Loucy (cell line): ENCODE measurements around the gene GDF11.

ENCODE experiments used
- H2AFZ ChIP-seq: fragments of 200-600 bp; sonication (generic); 2 replicates; pipeline ENCODE4 v1.6.0; 2016; ENCODE audit warnings: antibody characterized with exemption, mild to moderate bottlenecking, low read length, moderate library complexity
- H3F3A ChIP-seq: fragments of 200-600 bp; 2 replicates; pipeline ENCODE4 v1.6.0; 2016; ENCODE audit warnings: antibody characterized with exemption, low read depth, mild to moderate bottlenecking
- H3K27me3 ChIP-seq: fragments of 200-600 bp; sonication (generic); 2 replicates; pipeline ENCODE4 v1.6.1; 2014; ENCODE audit warnings: low read length, mild to moderate bottlenecking; ENCODE audit not compliant: insufficient read depth, poor library complexity, severe bottlenecking
- H3K36me3 ChIP-seq: fragments of 200-600 bp; sonication (generic); 2 replicates; pipeline ENCODE4 v1.6.1; 2016; ENCODE audit warnings: low read length; ENCODE audit not compliant: insufficient read depth
- H3K4me1 ChIP-seq: fragments of 200-600 bp; sonication (generic); 2 replicates; pipeline ENCODE4 v1.5.1; 2014; ENCODE audit warnings: low read length, mild to moderate bottlenecking; ENCODE audit not compliant: insufficient read depth, poor library complexity, severe bottlenecking
- H3K4me2 ChIP-seq: fragments of 200-600 bp; sonication (generic); 2 replicates; pipeline ENCODE4 v1.6.0; 2014; ENCODE audit warnings: antibody characterized with exemption, low read length, low read depth, mild to moderate bottlenecking; ENCODE audit not compliant: poor library complexity, severe bottlenecking
- H3K4me3 ChIP-seq: fragments of 200-600 bp; sonication (generic); 2 replicates; pipeline ENCODE4 v1.5.1; 2014; ENCODE audit warnings: low read length, mild to moderate bottlenecking, mixed read lengths; ENCODE audit not compliant: poor library complexity, severe bottlenecking
- H3K79me2 ChIP-seq: fragments of 200-600 bp; sonication (generic); 2 replicates; pipeline ENCODE4 v1.6.1; 2014; ENCODE audit warnings: low read length; ENCODE audit not compliant: insufficient read depth
- H3K9ac ChIP-seq: fragments of 200-600 bp; sonication (generic); 2 replicates; pipeline ENCODE4 v1.6.0; 2014; ENCODE audit warnings: mild to moderate bottlenecking, low read depth, low read length, moderate library complexity; ENCODE audit not compliant: poor library complexity, severe bottlenecking
- H3K9me2 ChIP-seq: fragments of 200-600 bp; sonication (generic); replicated peaks from 2 replicates; pipeline ENCODE4 v1.6.1; 2016; ENCODE audit warnings: low read depth, low read length, mixed read lengths
- H3K9me3 ChIP-seq: fragments of 200-600 bp; sonication (generic); 2 replicates; pipeline ENCODE4 v1.6.1; 2014; ENCODE audit warnings: mild to moderate bottlenecking, antibody characterized with exemption, low read length, low read depth; ENCODE audit not compliant: insufficient read depth
- H4K20me1 ChIP-seq: fragments of 200-600 bp; sonication (generic); 2 replicates; pipeline ENCODE4 v1.6.0; 2014; ENCODE audit warnings: antibody characterized with exemption, low read length, mild to moderate bottlenecking; ENCODE audit not compliant: insufficient read depth, poor library complexity, severe bottlenecking
- CTCF ChIP-seq: fragments of 200-600 bp; sonication (generic); conservative IDR thresholded peaks from 2 replicates; pipeline ENCODE4 v1.5.1; 2014; ENCODE audit warnings: mild to moderate bottlenecking, antibody characterized with exemption, low read length
- EZH2phosphoT487 ChIP-seq: fragments of 200-600 bp; IDR thresholded peaks from 2 replicates; pipeline ENCODE4 v1.6.1; 2018; ENCODE audit warnings: antibody characterized with exemption, mild to moderate bottlenecking, moderate library complexity, borderline replicate concordance

The GDF11 gene

DNA sequence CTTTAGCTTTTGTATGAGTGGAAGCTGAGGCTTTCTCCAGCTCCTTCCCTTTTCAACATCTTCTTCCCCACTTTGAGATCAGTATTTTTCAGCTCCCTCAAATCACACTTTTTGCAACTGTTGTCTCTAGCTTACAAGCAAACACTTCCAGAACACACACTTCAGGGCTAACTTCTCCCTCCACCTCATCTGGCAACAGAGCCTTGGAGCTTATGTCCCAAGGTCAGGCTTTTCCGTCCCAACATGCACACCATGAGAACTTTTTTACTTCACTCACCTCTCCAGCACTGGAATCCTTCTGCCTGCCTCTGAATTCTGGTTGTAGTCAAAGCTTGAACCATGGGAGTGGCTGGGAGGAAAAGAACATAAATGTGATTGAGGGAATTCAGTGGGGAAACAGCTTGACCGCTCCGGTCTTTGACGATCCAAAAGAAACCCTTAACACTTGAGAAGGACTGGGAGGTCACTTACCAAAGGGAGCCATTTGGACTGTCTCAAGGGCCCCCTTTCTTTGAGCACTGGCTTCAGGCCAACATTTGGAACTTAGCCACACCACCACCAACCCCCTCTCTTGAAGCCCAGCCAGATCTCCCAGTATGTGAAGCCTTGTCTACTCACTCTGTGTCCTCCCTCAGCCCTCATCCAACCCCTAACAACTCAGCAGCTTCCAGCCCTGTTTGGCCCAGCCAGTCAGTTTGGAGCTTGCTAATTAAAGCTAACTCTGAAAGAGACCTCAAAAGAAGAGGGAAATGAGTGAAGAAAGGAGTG lies 31.0 kb upstream of the GDF11 start:
- Histone ChIP-seq H3K36me3 (no peaks in the 10 kb centered on the region), H3K4me1 (peaks cover 25% of the 10 kb centered on the region), H3K4me3 (no peak overlapping the region), H3K9ac (no peak overlapping the region), H4K20me1 (no peaks in the 10 kb centered on the region), H3F3A (no peaks in the 10 kb centered on the region), H3K9me2 (no peaks in the 10 kb centered on the region), H3K27me3 (no peaks in the 10 kb centered on the region), H2AFZ (no peak overlapping the region), H3K79me2 (peaks cover 5% of the 10 kb centered on the region; the same call in 1 of the 2 replicates), H3K4me2 (no peak overlapping the region), H3K9me3 (no peaks in the 10 kb centered on the region)
- TF ChIP-seq EZH2phosphoT487, result no peak
- TF ChIP-seq CTCF, result no peak

GRCh38 chr12:55712700-55713415 lies 30.1 kb upstream of the GDF11 start:
- peaks cover 14% of the 10 kb centered on the region; the same call in 1 of the 2 replicates for H3K79me2 ChIP-seq
- peaks cover 32% of the 10 kb centered on the region for H3K4me1 ChIP-seq
- H3K4me2 ChIP-seq, result no peak overlapping the region
- H3K4me3 ChIP-seq, result no peak overlapping the region
- H3K9ac ChIP-seq, result no peak overlapping the region
- H3K27me3 ChIP-seq, result no peaks in the 10 kb centered on the region
- H3F3A ChIP-seq, result no peaks in the 10 kb centered on the region
- H3K9me3 ChIP-seq, result no peaks in the 10 kb centered on the region
- no peak overlapping the region for H2AFZ ChIP-seq
- H3K9me2 ChIP-seq, result no peaks in the 10 kb centered on the region
- H3K36me3 ChIP-seq, result no peaks in the 10 kb centered on the region
- no peaks in the 10 kb centered on the region for H4K20me1 ChIP-seq
- TF ChIP-seq EZH2phosphoT487 (no peak), CTCF (no peak)

GRCh38 chr12:55713721-55714120 lies 29.2 kb upstream of the GDF11 start:
- Histone ChIP-seq H2AFZ (no peak overlapping the region), H3K4me2 (no peak overlapping the region), H3K27me3 (no peaks in the 10 kb centered on the region), H3K79me2 (peaks cover 23% of the 10 kb centered on the region; the same call in 1 of the 2 replicates), H3F3A (no peaks in the 10 kb centered on the region), H3K4me1 (peaks cover 25% of the 10 kb centered on the region), H3K4me3 (no peak overlapping the region), H3K9me3 (no peaks in the 10 kb centered on the region), H4K20me1 (no peaks in the 10 kb centered on the region), H3K36me3 (no peaks in the 10 kb centered on the region), H3K9ac (no peak overlapping the region), H3K9me2 (no peaks in the 10 kb centered on the region)
- TF ChIP-seq CTCF (no peak), EZH2phosphoT487 (no peak)
